Endodermal cell (in vitro differentiated cells): ENCODE results near the gene TIAM2. TPM values are rescaled to one million over a fixed set of nuclear protein-coding genes. Genes with fewer than 3 reads are reported as not detected.

ENCODE experiments used
- DNase-seq: peaks from one replicate; pipeline ENCODE4 v3.0.0-alpha.2; 2017
- H3K27ac ChIP-seq: 2 replicates; pipeline ENCODE4 v1.5.1; 2013; ENCODE audit warnings: mild to moderate bottlenecking, low read depth, low read length, moderate library complexity
- H3K27me3 ChIP-seq: 2 replicates; pipeline ENCODE4 v1.6.1; 2013; ENCODE audit warnings: mild to moderate bottlenecking, low read length, moderate library complexity; ENCODE audit not compliant: insufficient read depth, control insufficient read depth, poor library complexity, severe bottlenecking
- H3K36me3 ChIP-seq: 2 replicates; pipeline ENCODE4 v1.7.0; 2013; ENCODE audit warnings: mild to moderate bottlenecking, low read length, moderate library complexity; ENCODE audit not compliant: control insufficient read depth, insufficient read depth
- H3K4me1 ChIP-seq: one replicate; pipeline ENCODE4 v1.7.0; 2013; ENCODE audit warnings: low read length; ENCODE audit not compliant: control insufficient read depth, insufficient read depth
- H3K4me3 ChIP-seq: 2 replicates; pipeline ENCODE4 v1.5.1; 2013; ENCODE audit warnings: mild to moderate bottlenecking, low read length, moderate library complexity
- H3K9ac ChIP-seq: 2 replicates; pipeline ENCODE4 v1.6.1; 2013; ENCODE audit warnings: mild to moderate bottlenecking, low read length, moderate library complexity; ENCODE audit not compliant: poor library complexity, severe bottlenecking; ENCODE audit errors: extremely low read depth
- H3K9me3 ChIP-seq: 2 replicates; pipeline ENCODE4 v1.6.1; 2013; ENCODE audit warnings: mild to moderate bottlenecking, low read length, moderate library complexity; ENCODE audit not compliant: control insufficient read depth
- H3K27ac Mint-ChIP-seq: 2 replicates; pipeline ENCODE4 v1.8.0; 2020; ENCODE audit warnings: mixed read lengths
- H3K27me3 Mint-ChIP-seq: 2 replicates; pipeline ENCODE4 v1.8.0; 2021; ENCODE audit warnings: mild to moderate bottlenecking, mixed read lengths; ENCODE audit not compliant: insufficient read depth
- H3K36me3 Mint-ChIP-seq: 2 replicates; pipeline ENCODE4 v1.8.0; 2020; ENCODE audit warnings: low read depth, mixed read lengths
- H3K4me1 Mint-ChIP-seq: 2 replicates; pipeline ENCODE4 v1.8.0; 2020; ENCODE audit warnings: mixed read lengths
- H3K4me3 Mint-ChIP-seq: 2 replicates; pipeline ENCODE4 v1.8.0; 2020; ENCODE audit warnings: mild to moderate bottlenecking, moderate library complexity, mixed read lengths
- H3K9me3 Mint-ChIP-seq: 2 replicates; pipeline ENCODE4 v1.8.0; 2020; ENCODE audit warnings: mild to moderate bottlenecking, mixed read lengths
- CTCF ChIP-seq: fragments of 200-600 bp; sonication (generic); conservative IDR thresholded peaks from 2 replicates; pipeline ENCODE4 v1.5.0; 2021; ENCODE audit warnings: antibody characterized with exemption, mild to moderate bottlenecking
- WGBS, 2 experiments: methylation state at CpG; one replicate each; pipeline versions ENCODE4 v1.1.5 to v1.1.7; 2013; ENCODE audit warnings: missing lambda C conversion rate in 2 of 2, mixed read lengths in 1 of 2; ENCODE audit not compliant: insufficient coverage in 1 of 2, insufficient read length in 1 of 2; 5-methylcytosine and 5-hydroxymethylcytosine counted together
- total RNA-seq, 2 donors: library from RNA; stranded (reverse); fragmentation: NEBNext Ultra II Directional in 1 of 2; extraction: Animal tissue kit (Norgen Biotek cat#: 25700) in 1 of 2; gene quantifications; 2 replicates in 1 of 2; 3 replicates in 1 of 2; pipeline ENCODE4 v1.2.1, GENCODE V29; 2021

TIAM2 gene
- total RNA-seq, 2 donors from 2014 or later = 15.7 to 17.5 TPM

DNA sequence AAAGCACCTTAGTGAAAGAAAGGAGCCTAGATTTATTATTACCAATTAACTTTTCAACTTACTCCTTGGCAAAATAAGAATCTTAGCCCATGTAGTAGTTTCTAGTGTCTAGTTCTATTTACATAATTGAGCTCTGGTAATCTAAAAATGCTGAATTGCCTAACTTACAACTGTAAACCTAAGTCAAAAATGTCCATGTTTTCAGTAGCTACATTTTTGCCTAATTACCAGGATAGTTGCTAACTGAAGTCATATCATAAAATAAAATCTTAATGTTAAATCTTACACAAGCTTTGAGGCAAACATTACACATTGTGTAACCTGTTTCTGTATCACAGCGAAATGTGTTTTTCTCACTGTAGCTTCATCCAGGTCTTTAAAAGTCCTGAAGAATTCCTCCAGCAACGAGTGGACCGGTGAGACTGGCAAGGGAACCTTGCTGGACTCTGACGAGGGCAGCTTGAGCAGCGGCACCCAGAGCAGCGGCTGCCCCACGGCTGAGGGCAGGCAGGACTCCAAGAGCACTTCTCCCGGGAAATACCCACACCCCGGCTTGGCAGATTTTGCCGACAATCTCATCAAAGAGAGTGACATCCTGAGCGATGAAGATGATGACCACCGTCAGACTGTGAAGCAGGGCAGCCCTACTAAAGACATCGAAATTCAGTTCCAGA lies 261.1 kb downstream of the TIAM2 start:
- Mint-ChIP-seq H3K27me3 (no peaks in the 10 kb centered on the region), H3K4me3 (no peak overlapping the region), H3K4me1 (peaks cover 12% of the 10 kb centered on the region), H3K27ac (no peak overlapping the region), H3K9me3 (no peaks in the 10 kb centered on the region), H3K36me3 (peaks cover 66% of the 10 kb centered on the region)
- 93 to 95% methylated on average over 10 to 13 of the region's 13 CpGs for WGBS, 2 experiments
- no peaks in the 10 kb centered on the region for H3K4me1 ChIP-seq
- TF ChIP-seq CTCF = no peak
- no peak overlapping the region for H3K9ac ChIP-seq
- H3K27ac ChIP-seq = no peak overlapping the region
- no peaks in the 10 kb centered on the region for H3K9me3 ChIP-seq
- peaks cover 94% of the 10 kb centered on the region for H3K36me3 ChIP-seq
- no peak overlapping the region for H3K4me3 ChIP-seq
- no peaks in the 10 kb centered on the region for H3K27me3 ChIP-seq
- DNase-seq = peak; percentile 29

GRCh38 chr6:155257796-155258195 lies 262.7 kb downstream of the TIAM2 start:
- Histone ChIP-seq H3K4me1 (no peaks in the 10 kb centered on the region), H3K27me3 (no peaks in the 10 kb centered on the region), H3K27ac (peak overlapping the region; percentile 18), H3K9ac (no peak overlapping the region), H3K9me3 (no peaks in the 10 kb centered on the region), H3K4me3 (no peak overlapping the region), H3K36me3 (peaks cover 81% of the 10 kb centered on the region)
- Mint-ChIP-seq H3K9me3 (no peaks in the 10 kb centered on the region), H3K27me3 (no peaks in the 10 kb centered on the region), H3K4me1 (peaks cover 24% of the 10 kb centered on the region), H3K4me3 (no peak overlapping the region), H3K36me3 (peaks cover 59% of the 10 kb centered on the region), H3K27ac (no peak overlapping the region)
- TF ChIP-seq CTCF = no peak
- whole genome bisulfite sequencing, 2 experiments = 95 to 98% methylated on average over 3 to 9 of the region's 9 CpGs
- DNase-seq = no peak

DNA sequence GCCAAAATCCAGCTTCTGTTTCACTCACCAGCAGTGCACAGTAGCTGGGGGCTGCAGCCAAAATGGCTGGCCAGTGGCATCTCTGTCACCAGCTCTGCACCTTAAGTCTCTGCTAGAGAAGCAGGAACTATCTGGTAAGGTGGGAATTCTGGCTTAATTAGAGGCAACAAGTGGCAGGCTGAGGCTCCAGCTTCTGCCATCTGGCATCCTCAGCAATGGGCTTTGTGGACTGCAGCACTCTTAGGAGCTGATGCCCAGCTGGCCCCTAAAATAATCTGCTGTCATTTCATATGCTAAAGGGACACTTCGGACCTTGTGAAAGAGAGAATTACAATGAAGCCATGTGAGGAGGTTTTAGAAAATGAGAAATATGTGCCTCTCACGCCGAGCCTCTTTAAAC lies 264.1 kb downstream of the TIAM2 start:
- H3K36me3 Mint-ChIP-seq = peaks cover 53% of the 10 kb centered on the region

More for the DNA sequence above, 264.1 kb downstream of the TIAM2 start:
- Histone ChIP-seq H3K9ac (no peak overlapping the region), H3K4me1 (no peaks in the 10 kb centered on the region), H3K27me3 (no peaks in the 10 kb centered on the region), H3K4me3 (no peak overlapping the region), H3K27ac (no peak overlapping the region), H3K9me3 (no peaks in the 10 kb centered on the region), H3K36me3 (peaks cover 77% of the 10 kb centered on the region)
- WGBS, 2 experiments = 91 to 96% methylated on average over 3 of the region's 3 CpGs
- H3K4me1 Mint-ChIP-seq = peaks cover 19% of the 10 kb centered on the region
- DNase-seq = peak; percentile 35
- no peak for TF ChIP-seq CTCF
- no peaks in the 10 kb centered on the region for H3K9me3 Mint-ChIP-seq
- H3K4me3 Mint-ChIP-seq = no peak overlapping the region
- peak overlapping the region; percentile 58 for H3K27ac Mint-ChIP-seq
- no peaks in the 10 kb centered on the region for H3K27me3 Mint-ChIP-seq
